Epithelial cell of proximal tubule (primary cell): ENCODE results near the gene ENTPD2. TPM values are rescaled to one million over a fixed set of nuclear protein-coding genes. Genes with fewer than 3 reads are reported as not detected.

Experiments used
- DNase-seq: peaks from one replicate; pipeline ENCODE4 v3.0.0-alpha.2; 2011; ENCODE audit warnings: low read depth
- H3K4me3 ChIP-seq: 2 replicates; pipeline ENCODE4 v1.5.1; 2011; ENCODE audit warnings: low read depth, mild to moderate bottlenecking, low read length
- CTCF ChIP-seq: conservative IDR thresholded peaks from 2 replicates; pipeline ENCODE4 v1.5.1; 2012; ENCODE audit warnings: low read depth, mild to moderate bottlenecking, low read length
- total RNA-seq: library from RNA; depleted of rRNA; stranded (reverse); fragments of >200 nt; gene quantifications from 2 replicates; pipeline ENCODE4 v1.2.3, GENCODE V29; 2015

The ENTPD2 gene
- total RNA-seq, 1 donor from 2014 or later, result not detected

GRCh38 chr9:137062384-137062783 lies 8.5 kb upstream of the ENTPD2 start:
- DNase-seq, result no peak
- no peak for TF ChIP-seq CTCF
- H3K4me3 ChIP-seq, result no peak overlapping the region

GRCh38 chr9:137058521-137059234 lies 4.8 kb upstream of the ENTPD2 start:
- H3K4me3 ChIP-seq, result no peak overlapping the region
- TF ChIP-seq CTCF, result no peak
- DNase-seq, result no peak

- no peak for DNase-seq
- H3K4me3 ChIP-seq, result no peak overlapping the region
- no peak for TF ChIP-seq CTCF
Observed at GRCh38 chr9:137057545-137057944, 3.7 kb upstream of the ENTPD2 start.

GRCh38 chr9:137056739-137057415 lies 3.0 kb upstream of the ENTPD2 start:
- no peak for TF ChIP-seq CTCF
- no peak for DNase-seq
- no peak overlapping the region for H3K4me3 ChIP-seq

- no peak for TF ChIP-seq CTCF
- no peak for DNase-seq
- no peak overlapping the region for H3K4me3 ChIP-seq
Observed at GRCh38 chr9:137055385-137056364, 1.8 kb upstream of the ENTPD2 start.

GRCh38 chr9:137054932-137055384 lies 1.1 kb upstream of the ENTPD2 start:
- no peak for DNase-seq
- TF ChIP-seq CTCF, result no peak
- no peak overlapping the region for H3K4me3 ChIP-seq
